IPS DF 4.7 (cell line): ENCODE measurements around the gene PPP3R2.
A peak's percentile ranks its signal among the peaks of the same experiment; 100 is the strongest.

ENCODE experiments used
- DNase-seq: peaks from one replicate; pipeline ENCODE4 v3.0.0-alpha.2; 2013; ENCODE audit warnings: low spot score; ENCODE audit errors: extremely low read depth

PPP3R2 gene, protein sequence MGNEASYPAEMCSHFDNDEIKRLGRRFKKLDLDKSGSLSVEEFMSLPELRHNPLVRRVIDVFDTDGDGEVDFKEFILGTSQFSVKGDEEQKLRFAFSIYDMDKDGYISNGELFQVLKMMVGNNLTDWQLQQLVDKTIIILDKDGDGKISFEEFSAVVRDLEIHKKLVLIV

DNA sequence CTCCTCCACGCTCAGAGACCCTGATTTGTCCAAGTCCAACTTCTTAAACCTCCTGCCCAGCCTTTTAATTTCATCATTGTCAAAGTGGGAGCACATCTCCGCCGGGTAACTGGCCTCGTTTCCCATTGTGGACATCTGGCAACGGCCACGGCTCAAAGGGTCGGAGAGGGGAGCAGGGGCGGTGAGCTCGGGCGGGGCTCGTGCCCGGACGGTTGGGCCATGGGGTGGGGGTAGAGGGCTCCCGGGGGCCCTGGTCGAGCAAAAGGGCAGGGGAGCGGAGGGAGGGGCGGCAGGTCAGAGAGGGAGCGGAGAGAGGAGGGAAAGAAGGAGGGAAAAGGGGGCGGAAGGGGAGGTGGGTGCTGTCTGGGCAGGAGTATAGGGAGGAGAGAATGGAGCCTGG lies at the start of gene PPP3R2:
TSS of gene PPP3R2 (minus strand) at position 174 of the 400 bp plus-strand sequence. CDS start at position 126, 48 bp downstream.
- no peak for DNase-seq

DNA sequence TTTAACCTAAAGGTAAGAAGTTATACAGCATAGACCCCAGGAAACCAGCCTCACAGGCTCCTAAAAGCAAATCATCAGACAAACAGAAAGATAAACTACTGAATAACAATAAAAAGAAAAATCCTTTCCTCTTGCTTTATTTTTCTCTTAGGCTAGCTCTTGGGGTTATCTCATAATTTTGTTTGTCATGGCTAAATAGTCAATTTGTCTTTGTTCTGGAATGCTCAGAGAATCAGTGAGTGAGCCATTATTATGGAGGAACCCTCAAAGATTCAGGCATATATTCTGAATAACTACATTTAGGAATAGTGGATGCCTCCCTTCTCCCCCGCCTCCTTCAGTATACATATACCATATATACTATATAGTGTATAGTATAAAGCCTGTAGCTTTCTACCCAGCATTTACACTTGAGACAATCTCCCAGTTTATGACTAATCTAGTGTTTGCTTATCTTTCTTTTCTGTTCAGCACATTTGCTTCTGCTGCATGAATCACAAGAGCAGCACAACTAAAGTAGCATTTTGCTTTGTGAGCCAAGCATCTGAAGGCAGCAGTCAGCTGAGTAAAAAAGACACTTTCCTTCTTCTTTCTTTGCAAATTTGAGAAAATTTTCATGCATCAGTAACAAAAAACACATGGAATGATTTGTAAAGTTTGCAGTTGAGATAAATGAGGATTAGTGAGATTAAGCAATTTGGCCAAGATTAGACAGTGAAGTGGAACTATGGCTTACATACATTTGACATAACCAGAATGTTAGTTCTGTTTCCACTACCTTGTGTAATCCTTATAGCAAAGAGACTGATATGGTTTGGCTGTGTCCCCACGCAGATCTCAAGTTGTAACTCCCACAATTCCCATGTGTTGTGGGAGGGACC lies 45.3 kb upstream of the PPP3R2 start:
- DNase-seq = no peak

DNA sequence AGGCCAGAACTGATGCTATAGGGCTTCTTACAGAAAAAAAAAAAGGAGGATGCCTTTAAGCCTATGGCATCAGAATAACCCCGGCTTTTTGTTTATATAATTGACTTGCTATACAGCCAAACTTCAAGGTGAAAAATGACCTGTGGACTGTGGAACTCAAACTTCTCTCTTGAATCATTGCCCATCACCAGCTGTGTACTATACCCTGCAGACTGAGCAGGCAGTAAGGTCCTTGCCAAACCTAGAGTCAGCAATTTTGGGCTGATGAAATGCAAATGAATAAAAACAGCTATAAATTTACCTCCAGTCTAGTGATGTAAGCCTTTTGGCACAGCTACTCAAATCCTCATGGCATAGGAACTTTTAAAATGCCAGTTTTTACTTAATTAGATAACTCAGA lies 44.5 kb upstream of the PPP3R2 start:
- DNase-seq = no peak

DNA sequence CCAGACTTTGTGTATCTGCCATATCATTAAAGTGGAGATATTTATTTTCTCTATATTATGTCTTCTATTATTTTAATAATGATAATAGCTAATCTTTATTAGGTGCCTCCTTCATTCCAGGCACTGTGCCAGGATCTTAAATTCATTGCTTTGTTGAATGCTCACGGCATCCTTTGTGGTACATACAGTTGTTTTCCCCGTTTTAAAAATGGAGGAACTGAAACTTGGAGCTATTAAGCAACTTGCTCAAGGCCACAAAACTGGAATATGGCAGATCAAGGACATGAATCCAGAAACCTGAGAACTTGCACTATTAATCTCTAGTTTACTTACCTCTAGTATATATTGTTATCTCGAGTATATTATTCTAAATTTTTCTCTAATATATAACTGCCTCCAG lies 41.5 kb upstream of the PPP3R2 start:
- no peak for DNase-seq

DNA sequence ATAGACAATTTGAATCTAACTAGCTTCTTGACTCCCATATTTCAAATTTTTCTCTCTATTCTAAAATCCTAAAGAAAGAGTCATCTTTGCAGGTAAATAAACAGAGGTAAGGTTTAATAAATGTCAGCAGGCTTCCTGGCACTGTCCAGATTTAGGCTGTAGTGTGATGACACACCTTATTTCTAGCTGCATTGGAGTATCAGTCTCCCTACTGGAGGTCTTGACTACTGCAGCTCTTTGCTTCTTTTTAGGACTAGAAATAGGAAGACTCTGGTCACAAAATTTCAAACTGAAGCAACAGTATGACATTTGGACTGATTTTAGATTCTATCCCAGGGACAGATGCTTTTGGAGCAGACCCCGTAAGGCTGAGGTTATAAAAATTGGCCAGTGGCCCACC lies 40.7 kb upstream of the PPP3R2 start:
- no peak for DNase-seq

DNA sequence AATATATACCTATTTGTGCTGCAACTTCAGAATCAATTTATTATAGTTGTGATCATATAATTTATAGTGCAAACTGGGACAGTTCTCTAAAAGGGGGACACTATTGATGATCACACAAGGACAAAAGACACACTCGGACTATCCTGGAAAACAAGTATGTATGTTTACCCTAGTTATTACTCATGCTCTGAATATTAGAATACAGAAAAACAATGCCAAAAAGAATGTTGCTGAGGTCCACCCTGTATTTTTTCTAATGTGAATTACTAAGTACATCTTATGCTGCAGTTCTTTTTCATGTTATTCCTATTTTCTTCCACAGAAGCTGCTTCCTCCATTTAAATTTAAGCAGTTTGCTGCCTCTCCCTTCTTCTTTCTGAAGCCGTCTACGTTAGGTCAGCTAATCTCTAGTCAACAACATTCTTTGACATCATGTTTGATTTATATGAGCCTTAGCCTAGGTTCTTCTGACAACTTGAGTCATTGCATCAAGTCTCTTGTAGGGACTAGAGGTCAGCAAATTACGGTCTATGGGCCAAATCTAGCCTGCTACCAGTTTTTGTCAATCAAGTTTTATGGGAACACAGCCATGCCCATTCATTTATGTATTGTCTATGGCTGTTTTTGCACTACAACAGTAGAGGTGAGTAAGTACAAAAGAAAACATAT lies 40.1 kb upstream of the PPP3R2 start:
- DNase-seq = no peak

DNA sequence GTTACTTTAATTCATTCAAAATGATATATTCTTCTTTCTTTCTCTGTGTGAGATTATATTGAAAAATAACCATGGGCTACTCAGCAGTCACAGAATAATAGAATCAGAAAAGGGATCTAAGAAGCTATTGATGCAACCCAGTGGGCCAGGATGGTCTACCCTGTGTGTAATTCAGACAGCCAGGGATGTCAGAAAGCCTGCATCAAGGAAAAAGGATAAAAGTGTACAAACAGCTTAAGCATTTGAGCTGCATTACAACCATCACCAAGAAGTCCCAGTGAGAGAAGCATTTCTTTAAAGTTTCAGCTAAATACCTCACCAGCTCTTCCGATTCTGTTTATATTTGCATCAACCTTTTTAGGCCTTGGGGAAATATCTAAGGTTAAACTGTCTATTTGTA lies 37.8 kb upstream of the PPP3R2 start:
- no peak for DNase-seq

DNA sequence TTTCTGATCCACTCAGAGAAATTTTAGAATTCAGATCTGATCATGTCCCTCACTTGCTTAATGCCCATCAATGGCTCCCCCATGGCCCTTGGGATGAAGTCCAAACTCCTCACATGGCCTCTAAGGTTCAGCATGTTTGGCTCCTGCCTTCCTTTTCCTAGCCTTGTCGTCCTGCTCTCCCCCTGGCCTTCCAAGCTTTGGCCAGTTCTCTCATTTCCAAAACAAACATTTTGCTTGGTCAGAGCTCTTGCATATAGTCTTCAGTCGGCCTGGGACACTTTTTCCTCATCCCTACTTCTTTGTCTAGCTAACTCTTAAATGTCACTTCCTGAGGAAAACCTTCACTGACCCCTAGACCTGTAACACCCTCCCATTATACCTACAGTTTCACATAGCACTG lies 37.1 kb upstream of the PPP3R2 start:
- no peak for DNase-seq

DNA sequence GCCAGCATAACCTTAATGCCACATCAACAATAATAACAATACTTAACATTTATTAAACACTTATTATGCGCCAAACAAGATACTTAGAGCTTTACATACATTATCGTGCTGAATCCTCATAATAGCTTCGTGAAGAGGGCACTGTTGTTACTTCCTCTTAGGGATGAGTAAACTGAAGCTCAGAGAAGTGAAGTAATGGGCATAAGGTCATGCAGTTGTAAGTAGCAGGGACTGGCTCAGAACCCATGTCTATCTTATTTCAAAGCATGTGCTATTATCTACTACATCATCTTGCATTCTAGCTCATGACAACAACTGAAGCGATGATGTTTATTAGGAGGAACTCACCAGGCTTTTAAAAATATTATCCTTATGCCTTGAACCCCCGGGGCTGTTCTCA lies 34.9 kb upstream of the PPP3R2 start:
- DNase-seq = no peak

DNA sequence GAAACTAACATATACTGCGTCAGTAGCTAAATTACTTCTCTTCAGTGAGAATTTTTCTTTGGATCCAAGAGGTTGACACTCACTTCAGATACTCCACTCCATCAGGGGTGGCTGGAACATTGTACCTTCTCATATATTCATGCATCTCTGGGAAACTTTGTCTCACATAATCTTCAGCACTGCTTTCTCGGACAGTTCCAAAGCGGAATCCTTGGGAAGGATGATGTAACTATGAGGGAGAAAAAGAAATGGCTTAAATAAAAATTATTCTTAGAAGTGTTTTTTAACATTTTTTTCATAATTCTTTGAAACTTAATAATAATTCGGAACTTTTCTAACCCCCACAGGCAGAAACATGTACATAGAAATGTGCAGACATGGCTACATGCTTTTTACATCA lies 33.4 kb upstream of the PPP3R2 start:
- no peak for DNase-seq

DNA sequence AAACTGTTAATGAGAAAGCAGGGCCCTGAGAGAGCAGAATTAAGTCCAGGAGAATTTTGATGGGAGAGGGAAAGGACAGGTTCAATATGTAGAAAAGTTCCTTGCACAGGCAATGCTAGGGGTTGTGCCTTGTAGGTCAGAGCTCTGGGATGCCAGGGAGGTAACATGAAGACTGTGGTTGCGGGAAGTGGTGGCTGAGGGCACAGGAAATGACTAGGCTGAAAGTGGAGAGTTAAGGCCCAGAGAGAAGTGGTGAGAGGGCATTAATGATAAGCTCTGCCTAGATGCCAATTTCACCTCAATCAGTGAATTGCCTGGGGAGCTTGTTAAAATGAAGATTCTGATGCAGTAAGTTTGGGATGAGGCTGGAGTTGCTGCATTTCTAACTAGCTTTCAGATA lies 31.5 kb upstream of the PPP3R2 start:
- no peak for DNase-seq

DNA sequence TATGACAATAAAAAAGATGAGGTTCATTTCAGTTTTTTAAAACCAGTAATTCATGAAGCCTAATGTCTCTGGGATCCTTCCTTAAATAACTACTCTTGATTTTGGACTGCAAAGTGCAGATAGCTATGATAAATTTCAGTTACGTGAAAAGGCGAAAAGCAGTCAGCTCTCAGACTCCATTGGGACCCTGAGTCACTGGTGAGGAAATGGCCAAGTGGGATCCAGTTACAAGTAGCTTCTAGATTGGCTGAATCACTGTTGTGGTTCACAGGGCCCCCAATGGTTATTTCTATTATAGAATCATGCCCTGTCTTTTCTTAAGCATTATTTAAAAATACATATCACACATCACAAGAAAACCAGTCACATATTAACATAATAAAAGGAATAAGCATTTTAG lies 31.1 kb upstream of the PPP3R2 start:
- no peak for DNase-seq

DNA sequence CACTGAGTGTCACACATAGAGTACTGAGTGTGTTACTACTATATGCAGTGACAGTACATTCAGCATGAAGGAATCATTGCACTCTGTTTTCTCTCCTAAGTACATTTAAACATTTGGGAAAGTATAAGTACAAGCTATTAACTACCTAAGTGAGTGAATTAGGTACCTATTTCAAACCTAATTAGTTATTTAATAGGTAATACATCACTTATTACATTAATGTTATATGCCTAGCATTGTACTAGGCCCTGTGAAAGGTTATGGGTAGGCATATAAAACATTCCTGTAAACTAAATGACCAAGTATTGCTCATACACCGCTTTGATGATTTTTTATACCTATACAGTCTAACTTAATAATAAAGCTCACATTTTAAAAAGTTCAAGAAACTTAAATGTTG lies 25.7 kb upstream of the PPP3R2 start:
- DNase-seq = no peak

DNA sequence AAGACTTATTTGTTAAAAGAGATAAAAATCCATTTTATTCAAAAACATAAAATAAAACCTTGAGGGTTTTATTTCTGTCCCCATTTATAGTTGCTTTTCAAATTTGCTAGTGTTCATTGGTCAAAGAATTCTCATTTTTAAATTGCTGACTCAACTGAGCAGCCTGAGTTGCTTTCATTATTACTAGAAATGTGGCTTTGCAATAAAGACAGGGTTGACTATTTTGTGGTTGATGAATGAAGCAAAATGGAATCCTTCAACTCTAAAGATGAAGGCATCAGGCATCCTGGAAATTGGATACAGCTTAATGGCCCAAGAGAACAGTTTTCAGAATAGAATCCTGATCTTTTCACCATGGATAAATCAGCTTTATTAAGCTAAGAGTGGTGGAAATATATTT lies 23.9 kb upstream of the PPP3R2 start:
- no peak for DNase-seq

DNA sequence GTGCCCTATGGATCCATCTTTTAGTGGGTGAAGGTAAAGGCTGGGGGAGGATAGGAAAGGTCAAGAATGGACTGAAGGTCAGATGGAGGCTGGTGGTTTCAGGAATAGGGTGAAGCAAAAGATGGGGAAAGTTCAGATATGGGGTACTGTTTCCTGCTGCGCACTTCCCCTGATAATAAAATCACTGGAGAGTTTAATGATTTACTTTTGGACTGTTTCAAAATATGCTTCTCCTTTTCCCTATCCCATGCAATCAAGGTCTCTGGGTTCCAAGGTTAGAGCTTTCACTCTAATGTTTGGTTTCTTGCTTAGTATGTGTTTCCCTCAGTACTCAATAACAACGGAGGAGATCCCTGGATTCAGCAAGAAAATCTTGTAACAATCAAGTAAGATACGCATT lies 10.8 kb upstream of the PPP3R2 start:
- DNase-seq = no peak

DNA sequence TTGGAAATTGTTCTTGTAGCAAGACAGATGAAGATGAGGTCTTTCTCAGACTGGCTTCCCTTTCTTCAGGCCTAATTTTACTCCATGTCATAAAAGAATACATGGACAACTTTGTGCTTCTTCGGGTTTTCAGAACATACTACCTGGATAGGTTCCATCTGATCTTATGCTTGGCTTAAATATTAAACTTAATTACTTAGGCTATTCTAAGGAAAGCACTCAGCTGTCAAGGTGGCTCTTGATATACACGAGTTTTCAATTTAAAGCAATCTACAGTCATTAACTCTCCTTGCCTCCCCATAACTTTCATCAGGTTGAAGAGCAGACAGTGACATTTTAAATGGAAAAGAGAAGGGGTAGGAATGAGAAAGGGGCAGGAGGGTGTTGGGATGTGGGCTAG lies 9.5 kb upstream of the PPP3R2 start:
- no peak for DNase-seq

DNA sequence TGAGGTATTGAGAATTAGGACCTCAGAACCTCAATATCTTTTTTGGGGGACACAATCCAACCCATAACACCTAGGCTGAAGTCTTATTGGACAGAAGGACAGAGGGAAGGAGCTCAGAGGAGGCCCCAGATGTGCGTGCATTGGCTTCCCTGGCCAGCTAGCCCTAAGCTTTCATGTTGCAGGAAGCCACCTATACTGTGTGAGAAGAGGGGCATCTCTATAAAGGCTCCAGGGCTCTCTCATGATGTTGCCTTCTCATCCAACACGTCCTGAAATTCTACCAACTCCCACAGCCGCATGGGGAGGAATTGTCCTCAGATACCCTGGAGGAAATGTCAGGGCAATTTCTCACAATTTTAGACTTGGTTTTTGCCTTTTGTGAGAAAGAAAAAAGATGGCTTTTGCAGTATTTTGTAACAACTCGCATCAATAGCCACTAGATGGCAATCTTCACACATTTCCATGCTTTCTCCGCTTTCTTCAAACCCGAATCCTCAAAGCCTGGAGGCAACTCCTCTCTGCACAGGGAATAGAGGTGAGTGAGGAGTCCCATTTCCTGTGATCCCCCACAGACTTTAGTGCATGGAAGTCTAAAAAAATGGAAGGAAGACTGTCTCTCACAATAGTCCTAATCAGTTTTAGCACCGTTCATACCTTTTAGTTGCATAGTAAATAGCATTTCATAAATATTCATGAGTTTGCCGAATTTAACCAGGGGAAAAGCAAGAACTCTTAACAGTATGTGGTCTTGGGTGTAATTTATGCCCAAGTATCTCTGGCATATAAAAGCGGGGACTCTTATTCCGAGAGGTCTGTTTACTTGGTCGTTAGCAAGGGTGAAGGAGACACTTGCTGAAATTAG lies 7.4 kb upstream of the PPP3R2 start:
- DNase-seq = peak; percentile 62

DNA sequence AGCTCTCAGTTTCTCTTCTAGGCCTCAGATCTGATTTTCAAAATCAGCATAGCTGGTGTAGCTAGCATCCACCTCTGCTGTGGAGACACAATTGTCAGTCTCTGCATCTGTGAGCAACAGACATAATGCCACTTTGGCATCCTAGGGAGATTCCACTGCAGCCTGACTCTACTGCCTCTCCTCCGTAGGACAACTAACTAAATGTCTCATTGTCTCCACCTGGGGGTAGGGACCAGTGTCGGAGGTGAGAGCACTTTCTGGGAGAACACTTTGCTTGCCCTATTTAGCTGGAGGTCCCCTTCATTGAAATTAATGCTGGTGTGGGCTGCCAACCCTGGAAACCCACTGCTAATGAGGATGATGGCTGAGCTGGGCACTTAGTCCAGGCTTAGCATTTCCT lies 1.4 kb downstream of the PPP3R2 start:
- DNase-seq = no peak

DNA sequence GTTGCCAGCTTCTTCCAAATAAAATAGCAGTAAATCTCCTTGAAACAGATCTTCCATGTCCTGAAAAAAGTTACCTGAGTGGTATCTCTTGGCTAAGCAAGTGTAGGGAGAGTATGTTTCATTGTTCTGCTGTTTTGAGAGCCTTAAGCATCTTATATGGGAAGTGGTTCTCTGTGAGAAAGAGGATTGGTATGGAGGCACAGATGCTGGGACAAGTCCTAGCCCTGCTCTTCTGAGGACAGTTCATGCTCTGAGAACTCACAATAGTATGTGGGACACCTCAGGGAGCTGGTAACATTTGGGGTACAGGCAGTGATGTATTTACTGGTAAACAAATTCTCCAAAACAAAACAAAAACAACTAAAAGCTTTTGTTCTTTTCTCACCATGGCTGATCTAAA lies 2.0 kb downstream of the PPP3R2 start:
- no peak for DNase-seq

DNA sequence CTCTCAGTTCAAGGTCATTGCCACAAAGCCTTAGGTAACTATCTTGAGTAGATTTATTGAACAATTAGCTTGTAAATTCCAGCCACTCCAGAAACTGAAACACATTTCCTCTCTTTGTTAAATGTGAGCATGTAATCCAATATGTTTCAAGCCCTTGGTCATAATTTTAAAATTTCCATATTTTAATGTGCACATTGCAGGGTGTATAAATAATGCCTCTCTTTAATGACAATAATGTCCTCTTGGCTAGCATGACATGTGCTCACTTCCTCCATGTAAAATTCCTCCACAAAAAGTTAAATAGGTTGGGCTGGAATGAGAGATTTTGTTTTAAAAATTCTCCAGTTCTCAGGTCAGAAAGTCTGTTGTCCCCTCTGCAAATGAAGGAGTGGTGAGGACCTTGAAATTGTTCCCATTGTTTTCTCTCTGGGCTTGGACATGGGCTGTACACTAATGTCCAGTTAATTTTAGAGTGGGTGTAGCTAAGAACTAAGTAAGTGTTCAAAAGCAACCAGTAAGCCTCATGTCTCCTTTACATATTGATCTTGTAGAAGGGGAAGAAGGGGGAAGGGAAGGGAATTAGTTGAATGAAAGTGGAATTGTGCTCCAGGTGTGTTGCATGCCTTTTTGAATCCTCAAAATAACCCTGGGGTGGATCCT lies 2.9 kb downstream of the PPP3R2 start:
- DNase-seq = no peak

DNA sequence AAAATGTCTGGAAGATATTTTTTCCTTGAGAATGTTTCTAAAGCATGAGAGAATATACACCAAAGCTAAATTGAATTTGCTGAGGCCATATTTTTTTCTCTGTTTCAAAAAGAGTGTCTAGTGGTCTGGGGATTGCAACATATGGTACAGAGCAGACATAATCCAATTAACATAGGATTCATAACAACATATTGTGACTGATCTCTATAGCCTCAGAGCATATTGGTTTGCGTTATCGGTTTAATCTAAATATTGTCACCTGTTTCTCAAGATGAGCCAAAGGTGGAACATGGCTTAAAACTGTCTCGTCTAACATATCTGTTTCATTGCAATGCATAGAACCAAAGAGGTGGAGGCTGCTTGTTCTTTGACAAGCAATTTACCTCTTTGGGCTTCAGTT lies 3.9 kb downstream of the PPP3R2 start:
- DNase-seq = no peak
